Endodermal cell (in vitro differentiated cells): ENCODE results near the gene KCND2. TPM values are rescaled to one million over a fixed set of nuclear protein-coding genes. Genes with fewer than 3 reads are reported as not detected.

Experiments used
- DNase-seq: peaks from one replicate; pipeline ENCODE4 v3.0.0-alpha.2; 2017
- H3K27ac ChIP-seq: 2 replicates; pipeline ENCODE4 v1.5.1; 2013; ENCODE audit warnings: mild to moderate bottlenecking, low read depth, low read length, moderate library complexity
- H3K27me3 ChIP-seq: 2 replicates; pipeline ENCODE4 v1.6.1; 2013; ENCODE audit warnings: mild to moderate bottlenecking, low read length, moderate library complexity; ENCODE audit not compliant: insufficient read depth, control insufficient read depth, poor library complexity, severe bottlenecking
- H3K36me3 ChIP-seq: 2 replicates; pipeline ENCODE4 v1.7.0; 2013; ENCODE audit warnings: mild to moderate bottlenecking, low read length, moderate library complexity; ENCODE audit not compliant: control insufficient read depth, insufficient read depth
- H3K4me1 ChIP-seq: one replicate; pipeline ENCODE4 v1.7.0; 2013; ENCODE audit warnings: low read length; ENCODE audit not compliant: control insufficient read depth, insufficient read depth
- H3K4me3 ChIP-seq: 2 replicates; pipeline ENCODE4 v1.5.1; 2013; ENCODE audit warnings: mild to moderate bottlenecking, low read length, moderate library complexity
- H3K9ac ChIP-seq: 2 replicates; pipeline ENCODE4 v1.6.1; 2013; ENCODE audit warnings: mild to moderate bottlenecking, low read length, moderate library complexity; ENCODE audit not compliant: poor library complexity, severe bottlenecking; ENCODE audit errors: extremely low read depth
- H3K9me3 ChIP-seq: 2 replicates; pipeline ENCODE4 v1.6.1; 2013; ENCODE audit warnings: mild to moderate bottlenecking, low read length, moderate library complexity; ENCODE audit not compliant: control insufficient read depth
- H3K27ac Mint-ChIP-seq: 2 replicates; pipeline ENCODE4 v1.8.0; 2020; ENCODE audit warnings: mixed read lengths
- H3K27me3 Mint-ChIP-seq: 2 replicates; pipeline ENCODE4 v1.8.0; 2021; ENCODE audit warnings: mild to moderate bottlenecking, mixed read lengths; ENCODE audit not compliant: insufficient read depth
- H3K36me3 Mint-ChIP-seq: 2 replicates; pipeline ENCODE4 v1.8.0; 2020; ENCODE audit warnings: low read depth, mixed read lengths
- H3K4me1 Mint-ChIP-seq: 2 replicates; pipeline ENCODE4 v1.8.0; 2020; ENCODE audit warnings: mixed read lengths
- H3K4me3 Mint-ChIP-seq: 2 replicates; pipeline ENCODE4 v1.8.0; 2020; ENCODE audit warnings: mild to moderate bottlenecking, moderate library complexity, mixed read lengths
- H3K9me3 Mint-ChIP-seq: 2 replicates; pipeline ENCODE4 v1.8.0; 2020; ENCODE audit warnings: mild to moderate bottlenecking, mixed read lengths
- CTCF ChIP-seq: fragments of 200-600 bp; sonication (generic); conservative IDR thresholded peaks from 2 replicates; pipeline ENCODE4 v1.5.0; 2021; ENCODE audit warnings: antibody characterized with exemption, mild to moderate bottlenecking
- WGBS, 2 experiments: methylation state at CpG; one replicate each; pipeline versions ENCODE4 v1.1.5 to v1.1.7; 2013; ENCODE audit warnings: missing lambda C conversion rate in 2 of 2, mixed read lengths in 1 of 2; ENCODE audit not compliant: insufficient coverage in 1 of 2, insufficient read length in 1 of 2; 5-methylcytosine and 5-hydroxymethylcytosine counted together
- total RNA-seq, 2 donors: library from RNA; stranded (reverse); fragmentation: NEBNext Ultra II Directional in 1 of 2; extraction: Animal tissue kit (Norgen Biotek cat#: 25700) in 1 of 2; gene quantifications; 2 replicates in 1 of 2; 3 replicates in 1 of 2; pipeline ENCODE4 v1.2.1, GENCODE V29; 2021

The KCND2 gene
- total RNA-seq, 2 donors from 2014 or later: 0.71 to 4.6 TPM

- Mint-ChIP-seq H3K4me1 (peaks cover 25% of the 10 kb centered on the region), H3K27me3 (no peaks in the 10 kb centered on the region), H3K9me3 (no peaks in the 10 kb centered on the region), H3K4me3 (no peak overlapping the region), H3K36me3 (no peaks in the 10 kb centered on the region), H3K27ac (no peak overlapping the region)
- no peak overlapping the region for H3K27ac ChIP-seq
- no peak overlapping the region for H3K9ac ChIP-seq
- H3K4me1 ChIP-seq: no peaks in the 10 kb centered on the region
- no peak overlapping the region for H3K4me3 ChIP-seq
- H3K36me3 ChIP-seq: no peaks in the 10 kb centered on the region
- no peak for DNase-seq
- H3K9me3 ChIP-seq: no peaks in the 10 kb centered on the region
- no peak for TF ChIP-seq CTCF
- 83 to 92% methylated on average over 1 to 2 of the region's 2 CpGs for WGBS, 2 experiments
- no peaks in the 10 kb centered on the region for H3K27me3 ChIP-seq
These were observed 451.5 kb downstream of the KCND2 start for GRCh38 chr7:120724448-120724847.

GRCh38 chr7:120724955-120725354 lies 452.0 kb downstream of the KCND2 start:
- TF ChIP-seq CTCF: no peak
- WGBS, 2 experiments: 80 to 86% methylated on average over 2 of the region's 2 CpGs
- Mint-ChIP-seq H3K36me3 (no peaks in the 10 kb centered on the region), H3K9me3 (no peaks in the 10 kb centered on the region), H3K27ac (no peak overlapping the region), H3K4me3 (no peak overlapping the region), H3K27me3 (no peaks in the 10 kb centered on the region), H3K4me1 (peaks cover 23% of the 10 kb centered on the region)
- H3K4me1 ChIP-seq: no peaks in the 10 kb centered on the region
- no peaks in the 10 kb centered on the region for H3K36me3 ChIP-seq
- H3K27ac ChIP-seq: no peak overlapping the region
- H3K9ac ChIP-seq: no peak overlapping the region
- no peaks in the 10 kb centered on the region for H3K9me3 ChIP-seq
- no peak overlapping the region for H3K4me3 ChIP-seq
- H3K27me3 ChIP-seq: no peaks in the 10 kb centered on the region
- DNase-seq: no peak

- no peak for DNase-seq
- Histone ChIP-seq H3K9ac (no peak overlapping the region), H3K27me3 (no peaks in the 10 kb centered on the region), H3K36me3 (no peaks in the 10 kb centered on the region), H3K9me3 (no peaks in the 10 kb centered on the region), H3K27ac (no peak overlapping the region), H3K4me1 (no peaks in the 10 kb centered on the region), H3K4me3 (no peak overlapping the region)
- Mint-ChIP-seq H3K27me3 (no peaks in the 10 kb centered on the region), H3K4me3 (no peak overlapping the region), H3K36me3 (no peaks in the 10 kb centered on the region), H3K9me3 (no peaks in the 10 kb centered on the region), H3K27ac (no peak overlapping the region), H3K4me1 (peaks cover 18% of the 10 kb centered on the region)
- peak; percentile 85 for TF ChIP-seq CTCF
- WGBS, 2 experiments: 71 to 73% methylated on average over 5 to 8 of the region's 10 CpGs
These were observed 452.5 kb downstream of the KCND2 start for GRCh38 chr7:120725376-120726039.
